HG03565 (cell line): ENCODE measurements around the gene S100A7.

Experiments
- ATAC-seq: cut with Tn5 transposase; IDR thresholded peaks from one replicate; pipeline ENCODE4 v1.9.1; 2021; ENCODE audit warnings: mild to moderate bottlenecking, moderate library complexity; ENCODE audit not compliant: unreplicated experiment

The S100A7 gene

DNA sequence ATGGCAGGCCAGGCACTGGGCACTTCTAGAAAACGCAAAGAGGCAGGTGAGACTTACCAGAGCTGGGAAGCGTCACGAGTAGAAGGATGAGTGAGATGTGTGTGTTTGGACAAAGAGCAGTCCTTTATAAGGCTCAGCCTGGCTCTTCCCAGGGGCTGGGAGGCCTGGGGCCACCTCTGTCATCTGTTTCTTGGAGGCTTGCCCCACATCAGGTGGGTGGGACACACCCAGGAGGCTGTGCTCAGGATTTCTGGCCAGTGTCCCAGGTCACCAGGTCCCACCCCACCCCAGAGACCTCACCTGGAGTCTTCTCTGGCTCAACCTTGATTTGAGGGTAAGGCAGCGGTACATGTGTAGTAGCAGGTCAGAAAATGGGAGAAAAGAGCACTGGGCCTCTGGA, at the start of gene S100A7:
TSS of gene S100A7 (minus strand) at position 101 of the 400 bp plus-strand sequence. CDS start 1,638 bp downstream, outside the sequence.
- ATAC-seq: no peak

DNA sequence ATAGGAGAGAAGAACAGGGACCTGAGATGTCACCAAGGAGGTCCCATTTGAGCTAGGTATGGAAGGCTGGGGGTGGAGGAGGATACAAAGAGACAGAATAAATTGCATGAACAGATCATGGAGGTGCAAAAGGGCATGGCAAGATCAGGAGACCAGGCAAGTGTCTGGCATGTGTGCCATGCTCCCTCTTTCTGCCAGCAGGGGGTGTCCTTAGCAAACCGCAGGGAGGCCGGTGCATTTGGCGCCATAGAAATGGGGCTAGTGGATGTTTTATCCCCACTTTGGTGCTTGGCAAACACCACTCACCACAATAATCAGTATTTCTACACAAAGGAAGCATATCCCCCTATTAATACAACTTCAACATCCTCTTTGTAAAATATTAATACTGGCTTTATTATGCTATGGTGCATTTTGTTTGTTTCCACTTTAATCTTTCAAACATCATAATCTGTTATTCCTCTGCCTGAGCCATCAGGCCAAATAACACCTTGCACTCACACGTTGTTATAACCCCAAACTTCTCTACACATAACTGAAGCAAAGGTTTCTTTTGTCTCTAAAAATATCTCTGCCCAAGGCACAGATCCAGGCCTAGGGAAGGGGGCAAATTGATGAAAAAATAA, 49.4 kb upstream of the S100A7 start:
- no peak for ATAC-seq

DNA sequence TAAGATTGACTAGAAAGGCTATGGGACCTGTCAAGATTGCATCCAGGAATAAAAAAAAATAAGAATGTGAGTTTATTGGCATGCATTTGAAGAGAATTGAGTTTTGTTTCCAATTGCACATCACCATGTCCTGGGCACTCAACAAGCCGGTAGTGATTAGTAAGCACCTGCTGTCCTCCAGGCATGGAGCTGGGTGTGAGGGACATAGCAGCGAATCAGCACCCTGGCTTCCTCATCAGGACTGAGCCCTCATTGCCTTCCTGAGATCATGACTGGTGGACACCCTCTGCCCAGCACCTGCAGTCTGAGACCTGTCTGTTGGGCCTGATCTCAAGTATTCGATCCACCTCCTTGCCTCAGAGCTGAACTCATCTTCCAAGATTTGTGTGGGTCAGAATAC, 48.6 kb upstream of the S100A7 start:
- ATAC-seq: no peak

DNA sequence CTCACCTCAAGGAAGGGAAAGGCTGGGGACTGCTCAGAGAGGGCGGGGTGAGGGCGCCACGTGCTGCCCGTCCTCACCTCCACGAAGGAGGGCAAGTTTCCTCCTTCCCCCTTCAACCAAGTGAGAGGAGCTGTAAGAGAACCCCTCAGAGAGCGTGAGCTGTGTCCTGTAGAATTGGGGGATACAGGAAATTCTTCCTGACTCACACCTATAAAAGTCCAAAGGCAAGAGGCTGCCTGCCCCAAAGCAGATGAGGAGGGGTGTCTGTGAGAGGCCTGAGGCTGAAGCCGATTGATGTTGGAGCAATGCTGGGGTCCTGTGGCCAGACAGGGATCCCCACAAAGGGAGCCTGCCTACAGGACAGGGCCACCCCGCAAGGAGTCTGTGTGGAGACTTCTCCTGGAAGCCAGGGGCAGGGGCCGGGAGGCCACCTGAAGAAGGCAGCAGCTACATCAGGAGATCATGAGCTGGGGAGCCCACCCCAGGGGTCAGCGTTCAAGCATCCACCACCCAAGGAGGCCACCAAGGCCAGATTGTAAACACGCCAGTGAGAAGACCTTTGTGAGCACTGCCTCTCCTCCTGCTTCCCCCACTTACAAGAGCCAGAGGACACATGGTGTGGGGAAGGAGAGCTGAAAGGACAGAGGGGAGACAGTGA, 47.6 kb upstream of the S100A7 start:
- no peak for ATAC-seq

DNA sequence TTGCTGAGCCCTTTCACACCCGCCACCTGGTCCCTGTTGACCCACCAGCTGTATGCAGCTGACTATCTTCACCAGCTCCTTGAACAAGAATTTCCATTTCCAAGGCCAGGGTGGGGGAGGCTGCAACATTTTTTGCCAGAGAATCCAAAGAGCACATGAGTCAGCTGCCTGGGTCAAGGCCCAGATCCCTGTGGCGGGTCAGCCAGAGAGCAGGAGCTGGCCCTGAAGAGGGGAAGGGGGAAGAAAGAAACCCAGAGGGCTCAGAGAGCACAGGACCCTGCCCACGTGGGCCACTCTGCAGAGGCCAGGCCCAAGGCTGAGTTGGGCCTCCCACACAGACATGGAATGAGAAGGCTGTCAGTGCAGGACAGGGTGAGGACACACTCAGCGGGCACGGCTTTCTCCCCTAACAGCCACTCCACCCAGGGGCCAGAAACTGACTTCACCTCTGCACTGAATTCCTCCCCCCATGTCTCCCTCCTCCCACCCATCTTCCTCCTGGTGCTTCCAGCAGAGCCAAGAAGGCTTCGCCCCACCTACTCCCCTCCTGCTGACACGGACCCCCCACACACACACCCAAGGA, 46.5 kb upstream of the S100A7 start:
- no peak for ATAC-seq

DNA sequence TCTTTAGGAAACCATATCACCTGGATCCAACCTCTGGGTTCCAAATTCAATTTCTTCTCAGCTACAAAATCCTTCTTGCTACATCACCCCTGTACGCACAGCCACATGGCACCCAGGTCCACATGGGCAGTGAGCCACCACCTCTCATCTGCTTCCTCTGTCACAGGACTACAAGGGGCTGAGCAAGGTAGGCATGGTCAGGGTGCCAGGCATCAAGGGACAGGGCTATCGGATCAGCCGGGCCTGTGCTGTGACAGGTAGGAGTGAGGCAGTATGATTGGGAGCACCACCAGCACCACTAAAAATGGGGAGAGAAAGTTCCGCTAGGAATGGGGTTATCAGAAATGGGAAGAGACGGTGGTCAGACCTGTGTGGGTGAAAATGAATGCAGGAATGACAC, 45.9 kb upstream of the S100A7 start:
- ATAC-seq: no peak

DNA sequence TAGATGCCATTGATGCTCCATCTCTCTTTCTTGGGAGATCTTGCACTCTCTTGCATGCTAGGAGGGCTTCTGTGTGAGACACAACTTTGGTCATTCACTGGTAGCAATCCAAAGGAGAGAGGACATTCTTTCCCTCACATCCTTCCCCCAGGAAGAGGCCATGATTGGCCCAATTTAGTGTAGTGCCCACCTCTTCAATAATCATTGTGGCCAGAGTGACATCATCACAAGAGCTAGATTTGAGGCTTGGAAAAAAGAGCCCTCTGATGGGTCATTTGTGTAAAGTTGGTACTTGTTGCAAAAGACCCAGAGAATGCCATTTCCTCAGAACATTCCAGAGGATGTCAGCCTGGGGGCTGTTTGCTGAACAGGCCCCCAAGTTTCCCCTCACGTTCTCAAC, 45.1 kb upstream of the S100A7 start:
- ATAC-seq: no peak

DNA sequence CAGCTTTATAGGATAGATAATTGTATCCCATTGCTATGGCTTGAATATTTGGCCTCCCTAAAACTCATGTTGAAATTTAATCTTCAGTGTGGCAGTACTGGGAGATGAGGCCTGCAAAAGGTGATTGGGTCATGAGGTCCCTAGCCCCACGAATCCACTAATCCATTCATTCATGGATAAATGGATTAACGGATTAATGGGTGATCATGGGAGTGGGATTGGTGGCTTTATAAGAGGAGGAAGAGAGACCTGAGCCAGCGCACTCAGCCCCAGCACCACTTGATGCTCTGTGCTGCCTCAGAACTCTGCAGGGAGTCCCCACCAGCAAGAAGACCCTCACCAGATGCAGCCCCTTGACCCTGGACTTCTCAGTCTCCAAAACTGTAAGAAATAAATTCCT, 43.3 kb upstream of the S100A7 start:
- no peak for ATAC-seq

DNA sequence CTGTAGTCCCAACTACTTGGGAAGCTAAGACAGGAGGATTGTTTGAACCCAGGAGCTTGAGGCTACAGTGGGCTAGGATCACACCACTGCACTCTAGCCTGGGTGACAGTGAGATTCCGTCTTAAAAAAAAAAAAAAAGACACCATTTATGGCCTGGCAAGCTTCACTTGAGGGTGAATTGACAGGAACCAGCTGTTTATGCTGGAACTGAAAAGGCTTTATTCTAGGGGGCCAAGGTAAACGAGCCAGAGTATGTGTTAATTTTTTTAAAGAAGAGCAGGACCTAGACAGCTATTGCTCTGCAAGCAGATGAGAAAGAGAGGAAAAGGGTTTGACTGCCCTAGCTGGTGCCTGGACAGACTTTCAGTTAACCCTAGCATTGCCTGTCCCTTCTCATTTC, 38.3 kb upstream of the S100A7 start:
- no peak for ATAC-seq

DNA sequence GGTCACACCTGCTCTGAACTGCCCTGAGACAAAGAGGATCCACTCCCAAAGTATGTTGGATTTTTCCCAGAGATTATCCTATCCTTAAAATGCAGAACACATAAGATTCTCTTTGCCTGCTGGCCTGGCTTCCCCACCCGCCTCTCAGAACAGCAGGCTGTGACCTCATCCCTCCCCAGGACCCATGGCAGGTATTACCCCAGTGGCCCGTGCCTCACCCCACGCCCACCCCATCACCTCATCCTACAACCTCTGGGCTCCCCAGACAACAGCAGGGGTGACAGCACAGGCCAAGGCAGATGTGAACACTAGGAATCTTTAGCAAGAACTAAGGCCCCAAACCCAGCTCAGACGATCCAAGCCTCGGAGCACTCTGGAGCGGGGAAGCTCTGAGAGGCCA, 35.1 kb upstream of the S100A7 start:
- no peak for ATAC-seq

DNA sequence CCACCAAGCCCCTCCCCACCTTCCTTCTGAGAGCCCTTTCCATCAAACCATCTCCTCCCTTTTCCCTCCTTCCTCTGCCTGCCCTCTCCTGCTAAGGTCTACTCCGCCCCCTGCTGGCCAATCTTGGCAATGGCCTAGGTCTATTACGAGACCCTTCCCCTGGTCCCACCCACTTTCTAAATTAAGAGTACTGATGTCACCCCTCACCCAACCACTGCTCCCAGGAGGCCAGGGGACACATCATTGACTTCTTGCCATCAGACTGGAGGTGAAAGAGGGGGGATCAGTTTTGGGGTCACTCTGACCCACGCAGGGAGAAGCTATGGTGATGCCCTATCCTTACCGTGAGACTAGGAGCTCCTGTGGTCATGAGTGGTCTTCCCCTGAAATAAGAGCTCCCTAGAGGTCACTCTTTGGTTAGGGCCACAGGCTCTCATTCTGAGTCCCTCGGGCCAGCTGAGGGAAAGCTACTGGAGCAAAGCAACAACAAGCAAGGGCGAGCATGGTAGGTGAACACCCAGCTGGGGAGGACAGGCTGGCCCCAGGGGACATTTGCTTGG, 34.6 kb upstream of the S100A7 start:
- ATAC-seq: no peak

DNA sequence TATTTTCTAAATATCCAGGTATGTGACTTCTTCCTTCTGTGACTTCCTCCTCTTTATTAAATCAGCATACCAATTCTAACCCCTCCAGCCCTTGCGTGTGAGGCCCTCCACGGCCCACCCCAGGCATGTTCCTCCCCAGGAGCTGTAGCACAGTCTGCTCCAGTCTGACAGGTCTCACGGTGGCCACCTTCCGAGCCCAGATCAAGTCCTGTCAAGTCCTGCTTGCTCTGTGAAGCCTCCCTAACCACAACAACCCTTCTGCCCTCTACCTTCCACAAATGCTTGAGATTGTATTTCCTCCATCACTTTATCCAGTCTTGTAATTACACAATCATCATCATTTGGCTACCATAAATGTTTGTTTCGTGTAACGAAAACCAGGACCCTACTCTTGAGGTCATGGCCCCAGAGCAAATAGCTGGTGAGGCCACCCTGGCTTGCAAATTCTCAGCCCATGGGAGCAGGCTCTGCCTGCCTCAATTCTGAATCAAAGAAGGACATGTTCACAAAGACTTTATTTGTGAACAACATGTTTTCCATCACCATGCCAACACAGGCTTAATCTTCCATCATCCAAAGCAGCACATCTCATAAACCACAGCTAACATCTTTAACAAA, 33.0 kb upstream of the S100A7 start:
- ATAC-seq: no peak

DNA sequence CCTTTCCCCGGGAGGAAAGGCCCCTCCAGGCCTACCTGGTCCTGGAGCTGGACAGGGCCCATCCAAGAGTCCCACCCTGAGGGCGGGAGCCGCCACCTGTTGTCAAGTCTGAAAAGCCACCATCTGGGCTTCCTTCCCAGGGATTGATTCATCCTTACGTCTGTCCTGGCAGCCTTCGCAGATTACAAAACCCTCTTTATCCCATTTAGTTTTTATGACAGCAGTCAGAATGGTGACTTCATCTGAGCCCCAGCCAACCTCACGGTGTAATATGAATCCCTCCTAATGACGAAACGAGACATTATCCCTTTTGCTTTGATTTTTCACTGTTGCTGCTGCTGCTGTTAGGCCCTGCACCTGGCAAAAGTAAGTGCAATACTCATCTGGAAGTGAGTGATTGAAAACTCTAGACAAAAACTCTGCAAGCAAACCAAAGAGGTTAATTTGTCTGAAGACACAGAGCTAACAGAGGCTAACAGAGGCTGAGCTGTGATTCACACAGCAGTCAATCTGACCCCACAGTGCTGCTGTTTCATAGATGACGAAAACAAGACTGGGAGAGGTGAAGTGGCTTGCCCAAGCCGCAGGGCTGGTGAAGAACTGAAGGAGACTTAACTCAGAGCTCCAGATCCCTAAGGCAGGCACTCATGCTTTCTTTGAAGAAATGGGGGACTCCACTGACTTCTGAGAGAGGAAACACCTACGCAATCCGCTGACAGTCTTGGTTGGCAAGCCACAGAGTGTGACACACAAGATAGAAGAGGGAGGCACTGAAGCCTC, 30.0 kb upstream of the S100A7 start:
- ATAC-seq: no peak

DNA sequence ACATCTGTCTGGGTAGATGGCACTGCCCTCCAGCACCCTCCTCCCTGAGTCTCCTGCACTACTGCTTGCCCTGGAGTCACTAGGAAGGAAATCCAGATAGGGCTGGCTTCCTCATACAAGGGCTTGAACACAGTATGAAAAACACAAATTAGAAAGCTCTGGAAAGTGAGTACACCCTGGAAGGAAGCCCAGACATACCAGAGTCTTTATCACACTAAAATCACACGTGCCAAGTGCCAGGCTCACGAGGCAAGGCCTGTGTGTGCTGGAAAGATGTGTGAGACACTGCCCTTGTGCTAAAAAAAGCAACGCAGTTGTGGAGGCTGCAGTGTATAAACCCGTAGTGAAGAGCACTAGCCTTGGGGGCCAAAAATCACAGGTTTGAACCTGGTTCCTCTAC, 28.3 kb upstream of the S100A7 start:
- ATAC-seq: no peak

DNA sequence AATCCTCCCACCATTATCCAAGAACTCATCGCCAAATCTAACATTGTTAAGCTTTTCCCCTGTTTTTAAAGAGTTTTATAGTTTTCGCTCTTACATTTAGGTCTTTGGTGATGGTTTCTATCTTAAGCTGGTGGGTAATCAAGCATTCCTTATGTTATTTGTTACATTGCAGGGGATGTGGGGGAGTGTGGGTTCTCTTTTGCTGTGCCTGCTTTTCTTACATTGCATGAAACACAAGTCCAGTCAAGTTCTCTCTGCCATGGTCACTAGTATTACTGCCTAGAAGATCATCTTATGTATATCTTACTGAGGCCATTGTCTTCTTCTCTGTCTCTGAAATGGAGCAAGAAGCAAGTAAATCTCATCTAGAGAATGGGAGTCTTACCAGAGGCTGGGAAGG, 27.3 kb upstream of the S100A7 start:
- ATAC-seq: no peak

DNA sequence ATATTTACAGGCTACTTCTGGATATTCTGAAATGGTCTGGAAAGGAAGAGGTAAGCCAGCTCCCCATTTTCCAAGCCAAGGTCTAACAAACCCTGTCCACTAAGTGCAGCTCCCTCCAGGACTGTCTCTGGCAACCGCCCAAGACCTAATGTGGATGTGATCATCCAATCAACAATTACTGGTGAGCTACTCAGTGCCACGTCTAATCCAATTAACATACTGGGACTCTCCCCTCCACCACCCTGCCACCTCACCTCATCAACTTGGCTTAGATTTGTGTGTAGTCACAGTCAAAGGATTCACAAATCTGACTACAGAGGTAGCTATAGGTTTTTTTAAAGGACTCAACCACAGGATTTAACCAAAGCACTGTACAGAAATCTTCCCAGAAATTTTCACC, 25.4 kb upstream of the S100A7 start:
- ATAC-seq: no peak

DNA sequence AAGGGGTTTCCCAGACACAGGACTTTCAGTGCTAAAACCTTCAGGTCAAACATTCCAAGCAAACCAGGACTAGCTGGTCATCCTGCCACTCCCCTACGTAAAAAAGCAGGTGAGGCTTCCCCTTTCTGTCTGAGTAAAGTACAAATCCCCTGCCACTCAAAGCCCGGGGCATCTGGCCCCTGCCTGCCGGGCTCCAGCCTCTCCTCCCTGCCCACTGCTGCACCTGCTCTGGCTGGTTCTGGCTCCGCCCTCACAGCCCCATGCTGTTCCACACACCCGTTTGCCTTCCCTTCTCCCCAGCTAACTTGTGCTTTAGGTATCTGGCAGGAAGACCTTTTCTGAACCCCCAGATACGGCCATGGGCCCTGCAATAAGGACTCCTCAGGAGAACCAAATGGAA, 23.3 kb upstream of the S100A7 start:
- ATAC-seq: no peak

DNA sequence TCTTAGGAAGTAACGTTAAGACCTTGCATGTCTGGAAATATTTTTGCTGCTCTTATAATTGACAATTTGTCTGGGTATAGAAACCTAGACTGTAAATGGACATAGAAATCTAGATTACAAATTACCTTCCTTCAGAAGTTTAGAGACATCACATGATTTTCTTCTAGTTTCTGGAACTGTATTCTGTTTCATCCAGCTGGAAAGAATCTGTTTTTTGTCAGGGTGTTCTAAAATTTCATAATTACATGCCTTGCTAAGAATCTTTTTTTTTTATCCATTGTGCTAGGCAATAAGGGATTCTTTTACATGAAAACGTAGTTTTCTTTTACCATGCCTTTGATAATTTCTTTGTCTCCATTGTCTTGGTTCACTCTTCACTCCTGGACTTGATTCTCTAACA, 20.7 kb upstream of the S100A7 start:
- ATAC-seq: no peak

DNA sequence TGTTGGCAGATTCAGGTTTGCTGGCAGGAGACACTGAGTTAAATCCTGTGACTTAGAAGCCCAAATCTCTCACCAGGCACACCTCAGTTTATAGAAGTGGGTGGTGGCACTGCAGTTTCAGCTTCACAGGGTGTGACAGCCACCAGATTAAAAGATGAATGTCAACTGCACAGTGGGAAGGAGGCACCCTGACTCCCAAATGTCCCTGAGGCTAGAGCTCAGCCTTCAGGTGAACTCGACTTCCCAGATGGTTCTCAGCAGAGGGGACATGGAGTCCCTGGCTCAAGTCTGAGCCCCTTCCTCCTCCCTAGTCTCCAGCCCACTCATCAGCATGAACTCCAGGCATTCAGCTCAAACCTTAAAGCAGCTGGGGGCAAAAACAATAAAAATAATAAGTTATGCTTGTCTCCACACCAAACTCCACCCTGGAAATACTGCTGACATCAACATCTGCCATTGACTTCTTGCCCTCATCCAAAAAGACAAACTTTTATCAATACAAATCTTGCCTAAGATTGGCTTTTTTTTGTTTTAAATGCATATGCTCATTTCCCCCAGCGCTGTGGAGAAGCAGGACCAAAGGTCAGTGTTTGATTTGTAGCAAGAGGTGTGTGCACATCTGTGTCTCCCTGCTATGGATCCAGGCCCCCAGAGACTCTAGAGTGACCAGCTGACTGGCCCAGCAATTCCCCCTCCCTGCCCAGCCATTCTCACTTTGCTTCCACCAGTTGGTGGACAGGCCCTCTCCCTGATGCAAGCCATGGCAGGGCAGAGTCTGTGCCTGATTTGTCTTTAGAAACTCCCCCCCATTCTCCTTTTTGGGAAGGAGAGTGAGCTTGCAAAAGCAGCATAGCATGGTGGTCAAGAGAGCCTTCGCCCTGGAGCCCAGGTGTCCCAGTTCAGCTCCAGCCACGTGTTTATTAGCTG, 18.5 kb upstream of the S100A7 start:
- ATAC-seq: no peak
